ENCODE measurements around the gene ZNRF3.
"Not testable (repeated sequence)": the region's sequence is repeated elsewhere in the genome, so short reads cannot be mapped to it uniquely, and the experiment has no call there.

- not testable (repeated sequence) for TF ChIP-seq CTCF (IDR thresholded peaks at IDR 0.05); ZFX (IDR thresholded peaks at IDR 0.05; ENCODE audit: borderline replicate concordance)
Observed at GRCh38 chr22:29039684-29040083, 156.3 kb downstream of the ZNRF3 start.
